Measurements from ENCODE around the gene BCL2L14.

The BCL2L14 gene

GRCh38 chr12:12033824-12034223, 36.9 kb upstream of the BCL2L14 start:
- H3K4me2 ChIP-seq (ENCODE audit: low read length) = no peak overlapping the region

GRCh38 chr12:12034344-12034743, 36.4 kb upstream of the BCL2L14 start:
- Histone ChIP-seq H3K9me3 (ENCODE audit: control insufficient read depth, insufficient read depth, low read length) (no peaks in the 10 kb centered on the region), H3K27me3 (ENCODE audit: control insufficient read depth, low read length) (no peaks in the 10 kb centered on the region), H3K4me2 (ENCODE audit: low read length) (no peak overlapping the region), H3K4me1 (ENCODE audit: control insufficient read depth, low read length) (peaks cover 19% of the 10 kb centered on the region), H3F3A (ENCODE audit: control insufficient read depth, insufficient read depth) (no peaks in the 10 kb centered on the region), H3K9me2 (replicated peaks; ENCODE audit: control insufficient read depth, low read length) (no peaks in the 10 kb centered on the region), H3K79me2 (ENCODE audit: control insufficient read depth, low read length) (no peaks in the 10 kb centered on the region), H3K4me3 (ENCODE audit: low read length) (no peak overlapping the region), H3K36me3 (ENCODE audit: control insufficient read depth, low read length) (no peaks in the 10 kb centered on the region), H4K20me1 (ENCODE audit: control insufficient read depth, insufficient read depth, low read depth, low read length) (no peaks in the 10 kb centered on the region), H3K27ac (ENCODE audit: low read depth, low read length) (no peak overlapping the region)
- TF ChIP-seq CTCF (IDR thresholded peaks at IDR 0.05; ENCODE audit: low read depth, low read length, poor library complexity, severe bottlenecking) (no peak), EZH2phosphoT487 (IDR thresholded peaks at IDR 0.05; ENCODE audit: borderline replicate concordance, low read length) (no peak)

More at GRCh38 chr12:12033824-12034223, 36.9 kb upstream of the BCL2L14 start:
- no peaks in the 10 kb centered on the region for H3K79me2 ChIP-seq (ENCODE audit: control insufficient read depth, low read length)
- no peaks in the 10 kb centered on the region for H3F3A ChIP-seq (ENCODE audit: control insufficient read depth, insufficient read depth)
- no peaks in the 10 kb centered on the region for H3K36me3 ChIP-seq (ENCODE audit: control insufficient read depth, low read length)
- no peaks in the 10 kb centered on the region for H3K27me3 ChIP-seq (ENCODE audit: control insufficient read depth, low read length)
- no peaks in the 10 kb centered on the region for H3K9me3 ChIP-seq (ENCODE audit: control insufficient read depth, insufficient read depth, low read length)
- H3K4me3 ChIP-seq (ENCODE audit: low read length) = no peak overlapping the region
- no peak for TF ChIP-seq EZH2phosphoT487 (IDR thresholded peaks at IDR 0.05; ENCODE audit: borderline replicate concordance, low read length)
- TF ChIP-seq CTCF (IDR thresholded peaks at IDR 0.05; ENCODE audit: low read depth, low read length, poor library complexity, severe bottlenecking) = no peak
- H4K20me1 ChIP-seq (ENCODE audit: control insufficient read depth, insufficient read depth, low read depth, low read length) = no peaks in the 10 kb centered on the region
- H3K9me2 ChIP-seq (replicated peaks; ENCODE audit: control insufficient read depth, low read length) = no peaks in the 10 kb centered on the region
- no peak overlapping the region for H3K27ac ChIP-seq (ENCODE audit: low read depth, low read length)
- H3K4me1 ChIP-seq (ENCODE audit: control insufficient read depth, low read length) = peaks cover 19% of the 10 kb centered on the region

- Histone ChIP-seq H3K4me2 (ENCODE audit: low read length) (no peak overlapping the region), H3K36me3 (ENCODE audit: control insufficient read depth, low read length) (no peaks in the 10 kb centered on the region), H3K79me2 (ENCODE audit: control insufficient read depth, low read length) (no peaks in the 10 kb centered on the region), H3K4me1 (ENCODE audit: control insufficient read depth, low read length) (peaks cover 19% of the 10 kb centered on the region), H3K9me3 (ENCODE audit: control insufficient read depth, insufficient read depth, low read length) (no peaks in the 10 kb centered on the region), H3K27ac (ENCODE audit: low read depth, low read length) (no peak overlapping the region), H3K27me3 (ENCODE audit: control insufficient read depth, low read length) (no peaks in the 10 kb centered on the region), H3K9me2 (replicated peaks; ENCODE audit: control insufficient read depth, low read length) (no peaks in the 10 kb centered on the region), H3F3A (ENCODE audit: control insufficient read depth, insufficient read depth) (no peaks in the 10 kb centered on the region), H3K4me3 (ENCODE audit: low read length) (no peak overlapping the region), H4K20me1 (ENCODE audit: control insufficient read depth, insufficient read depth, low read depth, low read length) (no peaks in the 10 kb centered on the region)
- no peak for TF ChIP-seq CTCF (IDR thresholded peaks at IDR 0.05; ENCODE audit: low read depth, low read length, poor library complexity, severe bottlenecking)
- TF ChIP-seq EZH2phosphoT487 (IDR thresholded peaks at IDR 0.05; ENCODE audit: borderline replicate concordance, low read length) = no peak
These were observed 35.5 kb upstream of the BCL2L14 start for GRCh38 chr12:12035229-12035628.

- Histone ChIP-seq H3F3A (ENCODE audit: control insufficient read depth, insufficient read depth) (no peaks in the 10 kb centered on the region), H3K4me3 (ENCODE audit: low read length) (no peak overlapping the region), H3K27me3 (ENCODE audit: control insufficient read depth, low read length) (no peaks in the 10 kb centered on the region), H3K4me1 (ENCODE audit: control insufficient read depth, low read length) (peaks cover 14% of the 10 kb centered on the region), H4K20me1 (ENCODE audit: control insufficient read depth, insufficient read depth, low read depth, low read length) (no peaks in the 10 kb centered on the region), H3K79me2 (ENCODE audit: control insufficient read depth, low read length) (no peaks in the 10 kb centered on the region), H3K9me2 (replicated peaks; ENCODE audit: control insufficient read depth, low read length) (no peaks in the 10 kb centered on the region), H3K4me2 (ENCODE audit: low read length) (no peak overlapping the region), H3K9me3 (ENCODE audit: control insufficient read depth, insufficient read depth, low read length) (no peaks in the 10 kb centered on the region), H3K27ac (ENCODE audit: low read depth, low read length) (no peak overlapping the region), H3K36me3 (ENCODE audit: control insufficient read depth, low read length) (no peaks in the 10 kb centered on the region)
- TF ChIP-seq CTCF (IDR thresholded peaks at IDR 0.05; ENCODE audit: low read depth, low read length, poor library complexity, severe bottlenecking) = no peak
- TF ChIP-seq EZH2phosphoT487 (IDR thresholded peaks at IDR 0.05; ENCODE audit: borderline replicate concordance, low read length) = no peak
These were observed 33.8 kb upstream of the BCL2L14 start for GRCh38 chr12:12036901-12037300.

Data from DOHH2 (cell line).